Muscle layer of duodenum (tissue), 2 donors: ENCODE data around the gene FRAS1.
"Not testable (repeated sequence)": the region's sequence is repeated elsewhere in the genome, so short reads cannot be mapped to it uniquely, and the experiment has no call there.

Source experiments
- H3K27ac ChIP-seq: one replicate; pipeline ENCODE4 v1.7.0; 2013; ENCODE audit warnings: mild to moderate bottlenecking, low read length
- H3K27me3 ChIP-seq: one replicate; pipeline ENCODE4 v1.7.0; 2013; ENCODE audit warnings: low read depth, mild to moderate bottlenecking, control low read depth, low read length
- H3K36me3 ChIP-seq, 2 donors: one replicate each; pipeline ENCODE4 v1.7.0; 2013; ENCODE audit warnings: low read length in 2 of 2, control low read depth in 1 of 2, mild to moderate bottlenecking in 1 of 2; ENCODE audit not compliant: insufficient read depth in 2 of 2, control insufficient read depth in 1 of 2
- H3K4me1 ChIP-seq, 2 donors: one replicate each; pipeline ENCODE4 v1.7.0; 2013; ENCODE audit warnings: low read length in 2 of 2, mild to moderate bottlenecking in 2 of 2, control low read depth in 1 of 2, moderate library complexity in 1 of 2; ENCODE audit not compliant: insufficient read depth in 2 of 2, control insufficient read depth in 1 of 2
- H3K4me3 ChIP-seq, 2 donors: one replicate each; pipeline ENCODE4 v1.7.0; 2013; ENCODE audit warnings: low read length in 2 of 2, low read depth in 1 of 2, mild to moderate bottlenecking in 1 of 2
- H3K9me3 ChIP-seq, 2 donors: one replicate each; pipeline ENCODE4 v1.7.0; 2013; ENCODE audit warnings: low read length in 2 of 2, control low read depth in 1 of 2, mild to moderate bottlenecking in 1 of 2; ENCODE audit not compliant: control insufficient read depth in 1 of 2
- donor health status: healthy.

FRAS1 gene

DNA sequence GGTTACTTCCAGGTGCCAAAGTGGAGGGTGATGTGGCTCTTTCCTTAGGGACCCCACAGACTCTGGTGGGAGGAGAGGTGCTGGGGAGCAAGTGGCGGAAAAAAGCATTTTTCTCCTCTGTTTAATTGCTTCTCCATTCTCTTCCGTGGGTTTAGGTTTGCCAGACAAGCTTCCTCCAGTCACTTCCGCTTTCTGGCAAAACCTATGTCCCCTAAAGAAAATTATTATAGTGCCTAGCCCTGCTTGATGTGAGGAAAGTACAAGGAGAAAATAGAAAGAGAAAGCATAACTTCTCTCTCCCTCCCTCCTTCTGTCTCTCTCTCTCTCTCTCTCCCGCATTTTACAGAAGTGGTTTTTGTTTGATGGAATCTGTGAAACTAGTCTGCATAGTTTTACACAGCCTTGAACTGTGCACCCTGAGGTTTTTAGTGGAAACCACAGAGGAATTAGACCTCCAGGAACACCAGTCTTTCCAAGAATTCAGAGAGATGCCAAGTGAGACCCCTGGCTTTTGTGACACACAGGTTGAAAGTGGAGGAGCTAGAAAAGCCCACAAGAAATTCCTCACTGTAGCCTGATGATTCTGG is 263.3 kb downstream of the FRAS1 start:
- Histone ChIP-seq H3K27me3 (no peaks in the 10 kb centered on the region), H3K4me1 (no peaks in the 10 kb centered on the region), H3K27ac (no peak overlapping the region), H3K4me3 (no peak overlapping the region), H3K9me3 (no peaks in the 10 kb centered on the region), H3K36me3 (no peaks in the 10 kb centered on the region)

DNA sequence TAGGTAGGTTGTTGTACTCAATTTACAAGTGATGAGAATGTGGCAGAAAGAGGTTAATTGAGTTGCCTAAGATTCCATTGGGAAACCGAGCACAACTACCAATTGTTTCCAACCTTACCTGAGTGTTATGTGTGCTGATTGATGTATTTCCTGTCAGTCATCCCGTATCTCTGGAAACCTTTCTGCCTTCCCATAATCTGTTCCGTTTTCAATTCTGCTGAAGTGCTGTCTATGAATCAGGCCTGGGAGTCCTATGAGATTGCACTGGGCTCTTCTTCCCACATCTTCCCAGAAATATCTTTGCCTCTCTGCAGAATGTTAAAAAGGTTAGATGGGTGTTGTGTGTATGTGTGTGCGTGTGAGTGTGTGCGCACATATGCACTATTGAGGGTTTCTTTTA is 264.9 kb downstream of the FRAS1 start:
- Histone ChIP-seq H3K4me3 (no peak overlapping the region), H3K27me3 (no peaks in the 10 kb centered on the region), H3K4me1 (no peaks in the 10 kb centered on the region), H3K27ac (no peak overlapping the region), H3K36me3 (no peaks in the 10 kb centered on the region), H3K9me3 (no peaks in the 10 kb centered on the region)

- Histone ChIP-seq H3K4me1 (no peaks in the 10 kb centered on the region), H3K27me3 (no peaks in the 10 kb centered on the region), H3K9me3 (no peaks in the 10 kb centered on the region), H3K4me3 (no peak overlapping the region), H3K36me3 (no peaks in the 10 kb centered on the region), H3K27ac (no peak overlapping the region)
Observed at GRCh38 chr4:78323439-78323838, 266.3 kb downstream of the FRAS1 start.

DNA sequence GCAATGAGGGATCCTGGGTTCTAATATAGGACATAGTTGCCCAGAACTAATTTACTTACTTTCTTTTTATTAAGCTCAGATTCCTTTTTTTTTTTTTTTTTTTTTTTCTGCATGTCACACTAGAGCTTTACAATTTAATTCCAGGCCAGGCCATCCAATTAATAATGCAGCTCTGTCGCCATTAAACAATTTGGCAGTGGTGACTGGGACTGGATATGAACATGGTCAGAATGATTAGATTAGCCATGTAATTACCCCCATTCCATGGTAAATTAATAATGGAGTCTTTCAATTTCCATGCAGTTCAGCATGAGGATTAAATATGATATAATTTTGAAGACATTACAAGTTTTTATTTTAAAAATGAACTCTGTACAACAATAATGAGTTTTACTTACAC is 267.5 kb downstream of the FRAS1 start:
- Histone ChIP-seq H3K27me3 (no peaks in the 10 kb centered on the region), H3K9me3 (no peaks in the 10 kb centered on the region), H3K27ac (no peak overlapping the region), H3K4me1 (no peaks in the 10 kb centered on the region), H3K36me3 (no peaks in the 10 kb centered on the region), H3K4me3 (no peak overlapping the region)

DNA sequence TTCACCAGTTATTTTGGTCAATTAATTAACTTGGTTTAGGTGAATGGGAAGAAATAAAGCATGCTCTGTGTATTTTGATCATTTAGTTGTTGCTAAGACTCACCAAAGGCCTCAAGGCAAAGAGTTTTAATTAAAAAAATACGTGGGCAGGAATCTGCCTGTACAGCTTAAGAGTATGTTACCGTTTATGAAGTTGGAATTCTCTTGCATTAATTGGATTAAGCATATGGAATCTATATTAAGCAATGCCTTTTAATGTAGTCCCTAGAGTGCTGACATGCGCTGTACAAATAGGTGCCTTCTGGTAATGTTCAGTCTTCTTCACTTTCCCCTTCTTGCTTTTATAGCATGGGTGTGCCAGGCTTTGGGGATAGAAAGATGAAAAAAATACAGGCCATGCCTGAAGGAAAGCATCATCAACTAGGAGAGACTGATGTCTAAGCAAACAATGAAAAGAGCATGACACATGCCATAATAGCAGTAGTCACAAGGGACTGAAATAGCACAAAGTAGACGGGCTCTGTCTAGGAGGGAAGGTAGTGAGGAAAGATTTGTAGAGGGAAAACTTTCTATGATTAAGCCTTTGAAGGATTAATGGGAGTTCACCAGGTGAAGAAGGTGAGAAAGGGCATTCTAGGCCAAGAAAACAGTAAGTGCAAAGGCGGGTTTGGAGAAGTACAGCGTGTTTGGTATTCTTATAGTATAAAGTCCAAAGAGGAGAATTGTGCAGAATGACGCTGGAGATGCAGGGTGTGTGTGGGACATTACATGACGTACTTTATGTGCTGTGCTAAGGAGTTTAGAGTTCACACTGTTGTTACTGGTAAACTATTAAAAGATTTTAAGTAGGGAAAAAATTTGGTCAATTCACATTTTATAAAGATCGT is 268.4 kb downstream of the FRAS1 start:
- Histone ChIP-seq H3K27ac (no peak overlapping the region), H3K4me3 (no peak overlapping the region), H3K4me1 (no peaks in the 10 kb centered on the region), H3K27me3 (no peaks in the 10 kb centered on the region), H3K36me3 (no peaks in the 10 kb centered on the region), H3K9me3 (no peaks in the 10 kb centered on the region)

DNA sequence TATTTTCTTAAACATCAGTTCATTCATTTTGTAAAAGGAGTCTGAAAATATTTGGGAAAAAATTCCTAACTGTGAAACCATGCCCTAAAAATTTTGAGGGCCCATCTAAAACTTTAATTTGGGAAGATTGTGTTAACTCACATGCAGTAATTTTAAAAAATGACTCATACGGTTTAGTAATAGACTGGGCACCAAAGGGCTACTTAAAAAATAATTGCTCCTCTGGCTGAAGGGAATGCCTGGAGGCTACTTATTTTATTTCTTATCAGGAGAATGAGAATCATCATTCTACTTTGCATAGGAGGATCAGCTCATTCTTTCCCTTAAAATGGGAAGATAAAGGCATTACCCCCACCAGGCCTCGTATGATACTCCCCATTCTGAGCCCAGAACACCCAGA is 271.5 kb downstream of the FRAS1 start:
- not testable (repeated sequence) for H3K9me3 ChIP-seq, H3K36me3 ChIP-seq, H3K4me3 ChIP-seq, H3K27ac ChIP-seq, H3K4me1 ChIP-seq, H3K27me3 ChIP-seq

DNA sequence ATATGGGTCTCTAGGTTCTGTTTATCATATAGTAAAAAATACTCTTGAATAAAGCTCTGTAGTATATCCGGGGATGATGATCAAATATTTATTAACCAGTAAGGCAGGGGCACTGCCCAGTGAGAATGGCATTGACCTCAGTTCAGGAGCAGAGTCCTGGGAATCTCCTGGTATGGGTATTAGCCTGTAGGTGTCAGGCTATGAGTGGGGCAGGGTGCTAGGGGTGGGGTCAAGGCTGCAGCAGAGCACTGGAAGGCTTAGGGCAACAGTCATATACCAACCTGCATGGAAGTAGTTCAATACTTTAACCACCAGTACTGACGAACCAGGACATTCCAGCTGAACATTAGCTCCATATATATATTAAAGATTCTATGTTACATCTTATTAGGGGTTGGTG is 274.1 kb downstream of the FRAS1 start:
- Histone ChIP-seq H3K9me3 (no peaks in the 10 kb centered on the region), H3K27me3 (no peaks in the 10 kb centered on the region), H3K4me1 (no peaks in the 10 kb centered on the region), H3K4me3 (no peak overlapping the region), H3K36me3 (no peaks in the 10 kb centered on the region), H3K27ac (no peak overlapping the region)

- H3K27me3 ChIP-seq = no peaks in the 10 kb centered on the region
- no peaks in the 10 kb centered on the region for H3K4me1 ChIP-seq
- no peaks in the 10 kb centered on the region for H3K36me3 ChIP-seq
- no peak overlapping the region for H3K27ac ChIP-seq
- no peaks in the 10 kb centered on the region for H3K9me3 ChIP-seq
- no peak overlapping the region for H3K4me3 ChIP-seq
Observed at GRCh38 chr4:78331965-78332364, 274.8 kb downstream of the FRAS1 start.

GRCh38 chr4:78332976-78333375 is 275.9 kb downstream of the FRAS1 start:
- Histone ChIP-seq H3K4me3 (no peak overlapping the region), H3K4me1 (no peaks in the 10 kb centered on the region), H3K9me3 (no peaks in the 10 kb centered on the region), H3K36me3 (no peaks in the 10 kb centered on the region), H3K27ac (no peak overlapping the region), H3K27me3 (no peaks in the 10 kb centered on the region)

DNA sequence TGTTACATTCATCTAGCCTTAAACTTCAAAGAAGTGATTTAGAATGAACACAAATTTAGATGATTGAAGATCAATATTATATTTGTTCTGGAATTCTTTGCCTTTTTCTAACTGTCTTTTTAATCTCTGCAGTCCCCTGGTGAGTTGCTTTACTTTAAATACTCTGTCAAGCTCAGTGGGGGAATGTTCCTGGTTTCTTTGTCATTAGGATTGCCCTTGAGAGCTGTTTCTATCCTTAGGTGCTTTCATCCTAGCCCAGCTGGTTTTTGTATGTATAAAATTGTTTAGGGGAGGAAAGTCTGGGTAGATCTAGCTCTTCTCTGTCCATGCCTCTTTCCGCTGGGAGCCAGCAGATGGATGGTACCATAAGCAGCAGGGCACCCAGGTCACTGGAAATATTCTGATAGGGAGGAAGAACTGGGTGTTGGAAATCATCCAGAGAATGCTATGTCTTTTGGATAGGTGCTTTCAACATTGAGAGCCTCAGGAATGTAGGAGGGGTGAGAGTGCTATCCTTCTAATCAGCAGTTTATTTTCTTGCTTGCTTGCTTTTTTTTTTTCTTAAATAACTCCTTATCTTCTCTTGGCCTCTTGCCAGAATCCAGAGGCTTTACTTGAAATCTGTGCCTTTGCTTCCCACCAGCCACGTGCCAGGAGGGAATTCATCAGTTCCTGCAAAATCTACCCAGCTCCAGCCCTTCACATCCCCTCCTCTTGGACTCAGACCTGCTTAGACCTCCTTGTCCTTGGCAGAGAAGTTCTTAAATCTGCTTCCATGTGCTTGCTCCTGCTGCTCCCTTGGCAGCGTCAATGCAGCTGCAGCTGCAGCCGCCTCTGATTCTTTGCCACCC is 279.2 kb downstream of the FRAS1 start:
- Histone ChIP-seq H3K4me1 (no peaks in the 10 kb centered on the region), H3K4me3 (no peak overlapping the region), H3K36me3 (no peaks in the 10 kb centered on the region), H3K27me3 (no peaks in the 10 kb centered on the region), H3K9me3 (no peaks in the 10 kb centered on the region), H3K27ac (no peak overlapping the region)

DNA sequence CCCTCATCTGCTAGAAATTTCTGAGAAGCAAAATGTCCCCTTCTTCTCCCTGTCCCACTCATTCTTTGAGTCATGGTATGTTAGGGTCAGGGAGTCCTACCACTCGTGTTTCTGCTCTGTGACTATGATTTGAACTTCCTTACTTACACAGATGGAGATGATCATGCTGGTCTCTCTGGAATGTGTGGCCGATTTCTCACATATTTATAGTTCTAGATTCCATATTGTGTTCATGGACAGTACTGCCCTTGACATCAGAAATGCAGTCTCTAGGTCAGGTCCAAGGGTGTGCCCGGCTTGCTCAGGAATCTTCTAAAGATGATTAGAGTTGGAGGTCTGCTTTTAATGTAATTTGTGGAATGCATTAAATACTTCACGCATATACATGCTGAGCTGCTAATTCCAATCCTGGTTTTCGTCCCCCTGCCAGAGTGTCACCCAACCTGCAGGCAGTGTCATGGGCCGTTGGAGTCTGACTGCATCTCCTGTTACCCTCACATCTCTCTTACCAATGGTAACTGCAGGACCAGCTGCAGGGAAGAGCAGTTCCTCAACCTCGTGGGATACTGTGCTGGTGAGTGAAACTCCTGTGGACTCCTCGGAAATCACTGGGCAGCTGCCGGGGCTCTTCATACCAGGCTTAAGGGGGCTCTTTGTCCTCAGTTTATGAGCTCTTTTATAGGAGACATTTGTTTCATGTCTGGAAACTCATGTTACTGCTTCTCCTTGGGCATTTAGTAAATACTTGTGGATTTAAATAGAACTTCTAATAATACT is 280.3 kb downstream of the FRAS1 start:
- Histone ChIP-seq H3K27me3 (no peaks in the 10 kb centered on the region), H3K9me3 (no peaks in the 10 kb centered on the region), H3K36me3 (no peaks in the 10 kb centered on the region), H3K4me1 (no peaks in the 10 kb centered on the region), H3K4me3 (no peak overlapping the region), H3K27ac (no peak overlapping the region)
